HG02870 (cell line): ENCODE results near the gene PLCZ1.
"Not testable (repeated sequence)": the region's sequence is repeated elsewhere in the genome, so short reads cannot be mapped to it uniquely, and the experiment has no call there.

Experiments
- ATAC-seq: cut with Tn5 transposase; IDR thresholded peaks from one replicate; pipeline ENCODE4 v1.9.1; 2021; ENCODE audit warnings: mild to moderate bottlenecking, moderate library complexity; ENCODE audit not compliant: unreplicated experiment

The PLCZ1 gene

DNA sequence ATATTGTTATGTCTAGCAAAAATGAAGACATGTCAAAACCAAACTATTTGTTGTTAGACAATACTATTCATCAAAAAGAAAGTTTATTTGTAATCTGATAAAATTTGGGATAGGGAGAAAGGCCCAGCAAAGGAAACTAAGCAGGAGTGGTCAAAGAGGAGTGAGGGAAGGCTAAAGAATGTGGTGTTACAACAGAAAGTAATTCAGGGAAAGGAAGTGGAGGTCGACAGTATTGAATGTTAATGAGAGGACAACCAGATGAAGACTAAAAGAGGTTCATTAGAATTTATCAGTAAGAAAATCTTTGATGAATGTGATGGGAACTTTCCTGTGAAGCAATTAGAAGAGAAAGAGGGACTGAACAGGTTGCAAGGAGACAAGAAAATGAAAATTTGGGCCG lies 33.9 kb downstream of the PLCZ1 start:
- ATAC-seq = no peak

DNA sequence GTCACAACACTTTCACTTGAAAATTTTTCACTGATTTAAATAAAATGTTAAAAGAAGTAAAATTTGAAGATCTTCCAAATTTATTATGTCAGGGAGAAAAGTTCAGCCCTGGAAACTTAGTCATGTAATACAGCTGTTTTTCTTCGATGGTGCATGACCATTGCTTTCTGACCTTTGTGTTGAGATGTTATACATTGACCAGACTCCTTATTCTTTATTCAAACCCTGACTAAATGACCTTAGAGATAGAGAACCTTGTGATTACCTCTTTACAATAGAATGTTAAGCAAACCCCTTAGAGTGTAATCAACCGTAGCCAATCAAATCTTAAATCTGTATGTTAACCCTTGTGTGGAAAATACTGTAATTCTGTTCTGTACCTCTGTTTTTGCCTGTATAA lies 34.5 kb downstream of the PLCZ1 start:
- ATAC-seq = no peak

DNA sequence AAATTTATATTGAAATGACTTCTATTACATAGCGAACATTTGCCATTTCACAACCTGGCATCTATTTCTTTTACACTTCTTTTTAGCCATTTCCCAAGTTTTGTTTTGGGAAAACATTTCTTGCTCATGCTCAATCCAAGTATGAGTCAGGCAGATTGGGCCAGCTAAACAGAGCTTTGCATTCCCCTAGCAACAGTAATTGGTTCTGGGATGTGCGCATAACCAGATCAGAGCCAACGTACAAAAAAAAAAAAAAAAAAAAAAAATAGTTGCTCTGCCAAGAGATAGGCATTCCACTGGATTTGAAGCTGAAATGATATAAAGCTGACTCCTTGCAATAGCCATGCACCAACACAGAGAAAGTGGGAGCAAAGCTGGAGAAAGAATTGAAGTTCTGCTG lies 37.5 kb downstream of the PLCZ1 start:
- ATAC-seq = no peak

DNA sequence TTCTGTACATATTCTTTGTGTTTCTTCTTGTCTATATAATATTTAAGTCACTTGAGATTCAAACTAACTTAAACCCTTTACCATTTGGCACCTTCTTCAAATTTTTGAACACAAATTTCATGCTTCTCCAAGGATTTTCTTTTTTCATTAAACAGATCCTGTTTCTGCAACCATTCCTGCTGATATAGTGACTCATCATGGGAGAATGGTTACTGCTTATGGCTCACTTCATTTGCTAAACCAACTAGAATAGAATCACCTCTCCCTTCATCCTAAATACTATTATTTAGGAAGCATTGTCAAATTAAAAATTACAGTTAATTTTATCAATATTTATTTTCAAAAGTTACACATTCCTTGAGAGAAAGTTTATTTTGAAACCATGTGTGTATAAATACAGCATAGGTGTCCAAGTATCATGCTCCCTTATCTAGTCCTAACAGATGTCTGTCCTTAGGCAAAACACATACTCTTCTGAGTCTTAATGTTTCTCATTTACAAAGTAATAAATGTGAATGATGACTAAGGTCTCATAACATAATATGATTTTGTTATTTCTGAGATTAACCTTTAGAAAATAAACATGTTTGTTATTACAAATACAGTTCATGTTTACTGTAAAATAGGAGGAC lies 40.7 kb downstream of the PLCZ1 start:
- no peak for ATAC-seq

DNA sequence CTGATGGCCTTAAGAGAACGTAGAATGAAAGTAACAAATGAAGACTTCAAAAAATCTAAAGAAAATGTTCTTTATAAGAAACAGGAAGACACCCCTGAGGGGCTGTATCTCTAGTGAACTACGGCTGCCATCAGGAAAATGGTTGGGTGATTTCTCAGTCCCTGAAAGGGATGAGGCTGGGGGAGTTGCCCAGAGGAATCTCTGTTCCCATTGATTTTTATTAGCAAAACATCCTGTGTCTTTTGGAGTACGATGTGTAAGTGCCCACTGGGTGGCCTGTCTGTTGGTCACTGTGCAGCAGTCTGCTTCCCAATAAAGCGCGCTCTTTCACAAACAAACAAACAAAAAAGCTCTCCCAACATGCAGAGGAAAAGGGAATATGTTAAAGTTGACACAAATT lies 43.8 kb downstream of the PLCZ1 start:
- not testable (repeated sequence) for ATAC-seq

DNA sequence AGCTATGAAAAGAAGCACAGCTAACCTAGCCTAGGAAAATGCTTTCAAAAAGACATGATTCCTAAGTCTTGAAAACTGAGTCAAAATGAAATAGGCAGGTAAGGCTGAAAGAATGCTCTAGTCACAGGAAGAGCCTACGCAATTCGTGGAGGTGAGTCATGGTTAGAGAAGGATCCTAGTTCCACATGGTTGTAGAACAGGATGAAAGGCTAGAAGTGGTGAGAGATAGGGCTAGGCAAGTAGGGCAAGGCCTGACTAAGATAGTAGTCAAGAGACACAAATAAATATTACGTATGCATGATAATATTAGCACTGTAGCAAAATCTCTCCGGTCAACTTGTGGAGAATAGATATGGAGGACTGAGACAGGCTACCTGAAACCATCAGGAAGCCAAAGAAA lies 47.2 kb downstream of the PLCZ1 start:
- ATAC-seq = no peak

DNA sequence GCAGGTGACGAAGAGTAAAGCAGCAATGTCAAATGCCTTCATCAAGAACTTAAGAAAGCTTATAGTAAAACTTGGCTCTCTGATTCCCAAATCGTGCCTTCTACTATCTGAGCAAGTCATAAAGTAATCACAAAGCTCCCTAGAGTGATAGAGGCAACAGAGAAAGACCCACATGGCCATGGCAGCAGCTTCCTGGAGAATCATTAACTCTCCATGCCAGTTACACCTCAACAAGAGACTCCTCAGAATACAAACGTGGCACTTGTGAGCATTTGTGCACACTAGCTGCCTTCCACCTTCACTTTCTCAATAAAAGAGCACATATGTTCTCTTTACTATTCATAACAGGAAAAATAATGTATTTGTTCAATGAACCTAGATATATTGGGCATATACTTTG lies 48.0 kb downstream of the PLCZ1 start:
- ATAC-seq = no peak

DNA sequence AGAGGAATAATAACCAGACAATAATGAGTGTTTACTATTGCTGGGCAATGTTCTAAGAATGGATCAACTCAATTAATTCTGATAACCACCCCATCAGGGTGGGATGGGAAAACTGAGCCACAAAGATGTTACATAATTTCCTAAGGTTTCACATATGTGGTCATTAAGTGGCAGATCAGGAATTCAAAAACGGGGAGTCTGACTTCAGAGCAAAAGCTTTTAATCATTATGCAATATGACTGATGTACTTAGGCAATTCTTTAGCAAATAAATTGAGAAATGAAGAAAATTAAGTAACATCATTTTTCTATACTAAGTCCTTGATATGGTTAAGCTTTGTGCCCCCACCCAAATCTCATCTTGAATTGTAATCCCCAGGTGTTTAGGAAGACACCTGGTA lies 53.4 kb downstream of the PLCZ1 start:
- no peak for ATAC-seq

DNA sequence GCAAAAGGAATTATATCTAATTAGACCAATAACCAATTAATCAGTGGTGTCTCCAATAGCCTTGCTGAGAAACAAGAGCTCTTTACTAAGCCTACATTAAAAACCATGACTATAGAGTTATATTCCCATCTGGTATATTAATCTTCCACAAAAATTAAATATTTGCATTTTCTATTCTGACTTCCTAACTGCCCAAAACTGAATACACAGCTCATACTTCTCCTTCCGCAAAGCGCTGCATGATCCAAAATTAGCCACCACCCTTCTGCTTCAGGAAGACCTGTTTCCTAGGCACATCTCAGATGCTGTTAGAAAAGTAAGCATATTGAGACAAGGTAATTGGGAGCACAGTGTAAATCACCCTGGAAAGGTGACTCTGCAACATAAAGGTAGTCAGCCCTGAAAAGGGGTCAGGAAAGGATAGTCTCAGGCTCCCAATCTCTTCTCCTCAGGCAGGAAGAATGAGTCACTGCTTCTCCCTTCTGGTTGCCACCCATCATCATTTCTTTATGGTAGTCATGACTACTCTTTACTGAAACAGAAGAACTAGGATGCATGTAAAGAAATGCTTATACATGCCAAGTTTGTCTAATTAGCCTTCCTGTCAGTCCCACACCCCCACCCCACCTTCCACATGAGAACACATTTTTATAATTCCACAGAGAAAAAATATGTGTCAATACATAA lies 54.3 kb downstream of the PLCZ1 start:
- no peak for ATAC-seq

DNA sequence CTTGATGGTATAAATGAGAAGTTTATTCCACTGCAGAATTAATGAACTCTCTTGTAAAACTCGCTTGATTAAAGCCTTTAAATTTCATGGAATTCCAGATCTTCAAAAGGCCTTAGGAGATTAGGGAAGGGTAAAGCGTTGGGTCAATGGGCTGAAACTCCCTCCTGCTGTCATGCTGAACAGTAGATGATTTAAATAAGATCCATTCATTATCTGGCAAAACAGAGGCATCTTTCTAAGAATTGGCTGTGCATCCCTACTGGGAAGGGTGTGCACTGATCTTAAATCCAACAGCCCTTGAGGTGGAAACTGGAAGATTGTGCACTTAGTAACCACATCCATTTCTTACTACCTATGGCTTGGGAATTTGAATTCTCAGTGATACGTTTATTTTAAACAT lies 56.0 kb downstream of the PLCZ1 start:
- no peak for ATAC-seq

DNA sequence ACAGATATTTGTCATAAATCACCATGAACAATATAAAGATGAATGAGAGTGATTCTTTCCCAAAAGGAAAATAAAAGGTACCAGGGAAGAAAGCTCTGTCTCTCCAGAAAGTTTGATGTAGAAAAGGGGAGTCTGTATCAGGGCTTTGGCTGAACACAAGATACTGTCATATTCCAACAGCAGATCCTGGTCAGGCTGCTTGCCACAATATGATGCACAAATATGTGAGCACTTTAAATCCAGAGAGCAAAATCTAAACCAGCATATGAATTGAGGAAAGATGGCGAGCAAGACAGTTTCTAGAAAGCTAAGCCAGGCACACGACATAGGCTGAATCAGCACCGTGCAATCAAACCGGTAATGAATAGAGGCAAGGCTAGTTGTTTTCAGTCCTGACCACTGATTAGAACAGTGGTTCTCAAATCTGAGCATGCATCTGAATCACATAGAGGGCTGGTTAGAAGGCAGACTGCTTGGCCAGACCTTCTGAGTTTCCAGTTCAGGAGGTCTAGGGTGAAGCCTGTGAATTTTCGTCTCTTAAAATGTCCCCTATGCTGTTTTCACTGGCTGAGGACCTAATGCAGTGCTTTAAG lies 60.7 kb downstream of the PLCZ1 start:
- no peak for ATAC-seq

DNA sequence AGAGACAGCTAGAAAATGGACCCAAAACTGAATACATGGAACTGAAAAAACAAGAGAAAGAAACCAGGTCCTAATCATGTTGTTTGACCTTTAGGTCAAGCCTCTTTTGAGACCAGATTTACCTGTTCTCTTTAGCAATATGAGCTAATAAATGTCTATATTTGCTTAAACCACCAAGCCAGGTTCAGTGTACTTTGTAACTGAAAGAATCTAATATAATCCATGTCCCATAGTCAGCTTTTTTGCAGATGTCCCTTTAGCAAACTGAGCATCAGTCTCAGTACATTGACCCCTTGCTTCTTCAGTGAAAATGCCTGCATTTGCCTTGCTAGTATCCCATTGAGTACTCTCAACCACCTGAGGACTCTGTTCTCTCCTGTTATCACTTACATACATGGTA lies 61.7 kb downstream of the PLCZ1 start:
- ATAC-seq = no peak

DNA sequence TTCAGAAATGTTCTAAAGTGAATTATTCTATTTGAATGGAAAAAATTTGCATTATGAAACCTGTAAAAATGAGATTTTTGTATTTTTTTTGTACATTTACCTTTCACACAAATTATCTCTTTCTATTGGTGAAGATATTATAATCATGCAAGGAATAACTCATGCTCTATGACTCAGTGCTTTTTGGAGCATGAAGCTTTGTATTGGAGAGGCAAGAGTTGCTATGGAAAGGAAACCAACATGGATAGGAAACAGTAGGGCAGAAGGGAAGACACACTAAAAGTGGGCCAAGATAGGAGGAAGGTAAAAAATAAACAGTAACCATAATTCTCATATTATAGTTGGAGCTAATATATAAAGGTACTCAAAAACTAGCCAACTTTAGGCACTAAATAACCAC lies 79.0 kb downstream of the PLCZ1 start:
- no peak for ATAC-seq

DNA sequence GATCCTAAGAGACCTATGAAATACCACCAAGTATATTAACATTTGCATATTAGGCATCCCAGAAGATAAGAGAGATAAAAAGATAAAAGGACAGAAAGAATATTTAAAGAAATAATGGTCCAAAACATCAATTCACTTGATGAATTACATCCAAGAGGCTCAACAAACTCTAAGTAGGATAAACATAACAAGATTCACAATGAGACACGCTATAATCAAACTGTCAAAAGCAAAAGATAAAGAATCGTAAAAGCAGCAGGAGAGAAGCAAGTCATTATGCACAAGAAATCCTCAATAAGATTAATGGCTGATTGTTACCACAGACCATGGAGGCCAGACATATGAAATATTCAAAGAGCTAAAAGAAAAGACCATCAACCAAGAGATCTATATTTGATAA lies 79.6 kb downstream of the PLCZ1 start:
- no peak for ATAC-seq

DNA sequence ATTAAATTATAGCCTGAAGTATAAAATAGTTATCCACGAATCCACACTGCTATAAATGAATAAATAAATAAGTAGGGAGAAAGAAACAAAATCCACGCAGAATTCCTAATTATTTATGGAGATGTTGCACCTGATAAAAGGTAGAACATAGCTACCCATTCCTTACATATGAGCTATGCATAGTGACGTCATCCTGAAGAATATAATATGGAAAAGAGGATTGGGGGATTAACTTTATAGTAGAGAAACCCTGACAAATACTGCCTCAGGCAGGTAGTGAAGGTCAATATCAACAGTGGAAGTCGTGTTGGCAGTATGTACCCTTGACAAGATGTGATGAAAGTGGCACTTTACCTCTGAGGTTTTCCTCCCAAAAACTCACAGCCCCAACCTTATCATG lies 82.5 kb downstream of the PLCZ1 start:
- no peak for ATAC-seq

DNA sequence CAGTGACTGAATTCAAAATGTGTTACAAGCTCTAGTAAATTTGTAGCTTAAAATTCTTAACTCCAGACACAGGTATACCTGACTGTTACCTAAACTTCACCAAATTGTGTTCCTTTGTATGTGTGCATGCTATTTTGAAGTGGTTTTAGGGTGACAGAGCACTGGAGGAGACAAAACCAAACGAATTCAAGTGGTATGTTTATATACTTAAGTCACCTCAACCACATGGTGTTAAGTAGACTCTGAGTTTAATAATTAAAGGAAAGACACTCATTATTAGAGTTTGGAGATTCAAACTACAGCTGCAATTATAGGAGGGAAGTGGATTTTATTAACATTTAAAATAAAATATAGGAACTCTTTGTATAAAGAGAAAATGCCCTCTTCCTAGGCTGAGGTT lies 84.3 kb downstream of the PLCZ1 start:
- ATAC-seq = no peak

DNA sequence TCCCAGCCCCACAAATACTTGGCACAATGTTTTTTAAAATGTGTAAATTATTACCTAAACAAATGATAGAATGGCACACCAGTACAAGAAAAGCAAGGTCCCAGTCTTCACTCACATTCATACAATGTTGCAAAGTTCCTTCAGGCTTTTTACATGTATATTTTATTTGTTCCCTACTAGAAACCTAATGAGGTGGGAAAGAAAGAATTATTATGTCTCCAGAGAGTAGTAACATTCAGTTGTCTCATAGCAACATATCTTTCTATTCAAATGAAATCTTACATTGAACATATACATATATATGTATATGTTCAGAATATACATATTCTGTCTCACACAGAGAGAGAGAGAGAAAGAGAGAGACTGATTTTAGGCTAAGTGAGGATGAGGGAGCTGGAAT lies 85.2 kb downstream of the PLCZ1 start:
- ATAC-seq = no peak

DNA sequence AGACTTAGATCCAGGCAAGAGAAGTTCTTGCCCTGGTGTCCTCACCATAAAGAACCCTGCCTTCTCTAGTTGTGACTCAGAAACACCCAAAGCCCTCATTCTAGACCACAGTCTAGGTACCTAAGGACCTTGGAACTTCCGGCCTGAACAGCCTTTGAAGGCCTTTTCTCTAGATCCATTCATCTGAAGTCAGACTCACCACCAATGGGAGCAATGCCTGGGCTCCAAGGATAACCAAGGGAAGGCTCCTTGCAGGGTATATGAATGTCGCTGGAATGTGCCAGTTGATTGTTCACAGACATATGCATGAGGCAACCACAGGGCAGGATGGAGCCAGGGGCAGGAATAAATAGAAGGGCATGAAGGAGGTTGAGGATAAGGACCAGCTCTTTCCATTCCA lies 86.3 kb downstream of the PLCZ1 start:
- no peak for ATAC-seq

DNA sequence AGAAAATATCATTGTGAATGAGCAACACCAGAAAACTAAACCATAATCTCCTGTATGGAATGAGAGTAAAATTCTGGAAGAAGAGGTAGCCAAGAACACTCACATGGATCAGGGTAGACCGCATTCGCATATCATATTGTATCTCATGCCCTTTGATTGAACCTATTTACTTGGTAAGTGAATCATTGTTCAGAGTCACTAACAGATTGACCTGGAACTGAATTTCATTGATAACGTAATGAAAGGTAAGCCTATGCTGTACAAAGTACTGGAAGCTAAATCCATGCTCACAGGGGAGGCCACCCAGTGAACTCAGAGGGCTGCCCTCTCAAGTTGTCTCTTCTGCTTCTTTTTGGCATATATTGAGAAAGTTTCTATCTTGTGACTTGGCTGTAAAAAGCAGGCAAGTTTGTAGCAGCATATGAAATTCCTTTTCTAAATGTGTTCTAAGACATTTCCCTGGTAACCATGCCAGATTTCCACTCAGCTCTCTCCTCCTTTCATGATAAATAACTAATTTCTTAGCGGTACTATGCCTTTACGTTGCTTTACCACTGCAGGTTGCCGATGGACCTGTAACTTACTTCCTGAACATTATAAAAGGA lies 91.4 kb downstream of the PLCZ1 start:
- no peak for ATAC-seq

DNA sequence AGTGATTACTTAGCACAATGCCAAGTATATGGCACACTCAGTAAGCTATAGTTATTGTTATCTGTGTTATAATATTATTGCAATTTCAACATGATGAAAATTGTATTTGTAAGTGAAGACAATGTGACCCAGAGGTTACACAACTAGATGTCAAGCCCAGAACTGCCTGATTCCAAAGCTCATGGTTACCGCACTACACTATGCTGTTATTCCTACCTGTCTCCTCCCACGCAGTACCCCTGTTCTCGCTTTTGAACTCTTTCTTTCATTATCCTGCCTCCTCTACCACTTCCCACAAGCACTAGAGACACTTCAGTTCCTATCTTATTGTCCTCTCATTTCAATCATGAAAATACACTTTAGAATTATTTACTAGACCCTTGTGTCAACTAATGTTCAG lies 93.2 kb downstream of the PLCZ1 start:
- no peak for ATAC-seq

DNA sequence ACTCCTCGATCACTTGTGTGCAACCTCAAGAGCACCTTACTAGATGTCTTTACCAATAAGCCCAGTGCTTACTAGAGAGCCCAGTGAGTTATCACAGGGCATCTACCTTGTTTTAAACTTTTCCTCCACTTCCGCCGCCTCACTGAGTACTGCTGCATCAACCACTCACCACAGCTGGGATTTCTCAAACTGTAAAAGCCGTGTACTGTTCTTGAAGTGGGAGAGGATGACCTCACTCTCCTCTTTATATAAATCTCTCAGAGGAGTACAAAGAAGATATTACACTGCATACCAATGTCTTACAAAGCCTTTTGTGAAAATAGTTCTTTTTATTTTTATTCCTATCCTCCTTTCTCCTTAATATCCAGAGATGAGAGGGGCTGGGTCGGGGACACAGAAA lies 94.1 kb downstream of the PLCZ1 start:
- no peak for ATAC-seq

DNA sequence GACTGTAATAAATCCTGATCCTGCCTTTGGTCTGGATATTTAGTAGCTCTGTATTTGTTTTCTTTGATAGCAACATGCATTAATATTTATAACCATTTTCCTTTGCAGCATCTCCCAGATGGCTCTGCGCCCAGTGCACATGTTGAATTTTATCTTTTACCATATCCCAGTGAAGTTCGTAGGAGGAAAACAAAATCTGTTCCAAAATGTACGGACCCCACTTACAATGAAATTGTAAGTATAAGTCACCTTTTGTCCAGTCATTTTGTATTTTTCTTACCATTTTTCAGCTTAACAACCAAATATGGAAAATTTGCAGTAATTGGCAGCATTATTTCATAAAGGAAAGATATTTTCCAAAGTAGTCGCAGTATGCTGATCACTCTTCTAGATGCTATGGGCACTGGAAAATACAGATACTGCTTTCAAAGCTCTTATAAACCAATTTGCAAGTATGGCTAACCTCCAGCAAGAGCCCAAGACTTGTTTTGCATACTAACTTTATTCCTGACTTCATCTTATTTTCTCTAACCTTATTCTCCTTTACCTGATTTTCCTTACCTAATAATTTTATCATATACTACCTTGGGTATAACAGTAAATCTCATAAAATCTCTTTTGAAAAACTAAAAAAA lies 97.4 kb downstream of the PLCZ1 start:
- ATAC-seq = no peak
